ENCODE data around the gene NEK11.

The NEK11 gene

GRCh38 chr3:131141770-131142169 is 115.1 kb downstream of the NEK11 start:
- DNase-seq, result no peak

GRCh38 chr3:131142580-131142979 is 115.9 kb downstream of the NEK11 start:
- no peak for DNase-seq

DNA sequence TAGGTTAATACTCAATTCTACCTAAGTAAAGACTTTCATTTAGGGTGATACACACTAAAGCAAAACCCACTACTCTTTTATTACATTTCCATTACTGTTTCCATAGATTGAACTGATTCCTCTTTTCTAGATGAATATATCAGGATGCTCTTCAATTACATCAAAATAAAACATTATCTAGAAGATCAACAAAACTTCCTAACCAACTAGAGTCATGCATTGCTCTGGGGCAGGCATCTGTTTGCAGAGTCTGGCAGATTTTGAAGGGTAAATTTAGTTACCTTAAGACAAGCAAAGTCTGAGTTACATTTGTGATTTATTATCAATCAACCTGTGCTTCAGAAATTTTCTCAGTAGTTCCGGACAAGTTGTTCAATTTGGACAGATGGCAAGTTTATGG is 117.1 kb downstream of the NEK11 start:
- no peak for DNase-seq

- DNase-seq, result no peak
Observed at GRCh38 chr3:131147534-131147933, 120.9 kb downstream of the NEK11 start.

DNA sequence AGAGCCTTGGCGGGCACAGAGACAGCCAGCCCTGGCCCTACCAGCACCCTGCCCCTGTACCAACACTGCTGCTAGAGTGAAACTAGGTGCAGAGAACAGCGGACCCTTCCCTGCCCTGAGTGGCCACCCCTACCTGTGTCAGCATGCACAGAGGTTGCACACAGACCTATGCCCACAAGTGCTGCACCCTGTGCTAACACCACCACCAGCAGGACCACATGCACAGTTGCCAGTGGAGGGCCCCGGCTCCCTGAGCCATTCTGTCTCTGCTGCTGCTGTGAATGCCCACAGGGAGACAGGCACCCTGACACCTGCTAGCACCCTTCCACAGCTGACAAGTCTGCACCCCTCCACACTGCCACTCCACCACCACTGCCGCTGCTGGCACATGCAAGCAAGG is 131.8 kb downstream of the NEK11 start:
- no peak for DNase-seq

GRCh38 chr3:131162516-131162915 is 135.8 kb downstream of the NEK11 start:
- no peak for DNase-seq

DNA sequence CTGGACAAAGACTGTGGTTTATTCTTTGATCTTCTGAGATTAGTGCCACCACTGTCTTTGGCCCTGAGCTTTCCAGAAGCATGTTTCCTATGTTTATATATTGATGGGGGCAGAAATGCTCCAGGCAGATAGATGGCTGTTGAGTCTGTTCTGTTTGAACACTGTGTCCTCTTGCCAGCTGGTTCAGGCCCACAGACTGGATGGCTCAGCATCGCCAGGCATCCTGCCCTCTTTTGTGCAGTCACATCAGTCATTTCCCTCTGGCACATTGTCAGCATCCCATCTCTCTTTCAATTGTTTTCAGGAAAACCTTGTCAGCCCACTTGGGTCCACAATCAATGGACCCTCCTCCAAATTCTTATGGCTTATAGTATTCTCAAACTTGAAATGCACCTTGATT is 141.2 kb downstream of the NEK11 start:
- DNase-seq, result no peak

- DNase-seq, result no peak
Observed at GRCh38 chr3:131169331-131169730, 142.7 kb downstream of the NEK11 start.

DNA sequence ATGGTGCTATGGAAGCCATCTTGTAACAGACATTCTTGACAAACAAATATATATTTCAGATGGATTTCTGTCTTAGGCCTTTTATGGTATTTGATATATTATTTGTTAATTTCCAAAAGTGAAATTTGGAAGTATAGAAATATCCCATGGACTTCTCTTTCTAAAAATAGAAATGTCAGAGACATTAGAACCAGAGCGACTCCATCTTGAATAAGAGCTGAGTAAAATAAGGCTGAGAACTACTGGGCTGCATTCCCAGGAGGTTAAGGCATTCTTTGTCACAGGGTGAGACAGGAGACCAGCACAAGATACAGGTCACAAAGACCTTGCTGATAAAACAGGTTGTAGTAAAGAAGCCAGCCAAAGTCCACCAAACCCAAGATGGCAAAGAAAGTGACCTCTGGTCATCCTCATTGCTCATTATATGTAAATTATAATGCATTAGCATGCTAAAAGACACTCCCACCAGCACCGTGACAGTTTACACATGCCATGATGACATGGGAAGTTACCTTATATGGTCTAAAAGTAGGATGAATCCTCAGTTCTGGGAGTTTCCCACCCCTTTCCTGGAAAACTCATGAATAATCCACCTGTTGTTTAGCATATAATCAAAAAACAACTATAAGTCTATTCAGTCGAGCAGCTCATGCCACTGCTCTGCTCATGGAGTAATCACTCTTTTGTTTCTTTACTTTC is 146.0 kb downstream of the NEK11 start:
- DNase-seq, result no peak

- no peak for DNase-seq
Observed at GRCh38 chr3:131174752-131175151, 148.1 kb downstream of the NEK11 start.

DNA sequence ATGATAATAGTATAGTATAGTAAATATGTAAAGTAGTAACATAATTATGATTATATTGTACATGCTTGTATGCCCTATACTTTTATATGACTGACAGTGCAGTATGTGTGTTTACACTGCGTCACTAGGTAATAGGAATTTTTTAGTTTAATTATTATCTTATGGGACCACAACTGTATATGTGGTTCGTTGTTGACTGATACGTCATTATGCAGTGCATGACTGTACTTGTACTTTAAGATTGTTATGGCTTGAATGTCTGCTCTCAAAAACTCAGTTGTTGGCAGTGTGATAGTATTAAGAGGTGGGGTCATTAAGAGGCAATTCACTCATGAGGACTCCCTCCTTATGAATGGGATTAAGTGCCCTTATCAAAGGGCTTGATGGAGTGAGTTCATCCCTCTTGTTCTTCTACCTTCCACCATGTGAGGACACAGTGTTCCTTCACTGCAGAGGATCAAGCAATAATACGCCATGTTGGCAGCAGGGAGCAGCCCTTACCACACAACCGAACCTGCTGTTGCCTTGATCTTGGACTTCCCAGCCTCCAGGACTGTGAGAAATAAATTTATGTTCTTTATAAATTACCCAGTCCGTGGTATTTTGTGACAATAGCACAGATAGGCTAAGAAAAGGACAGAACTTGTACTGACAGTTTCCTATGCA is 152.2 kb downstream of the NEK11 start:
- DNase-seq, result no peak

- no peak for DNase-seq
Observed at GRCh38 chr3:131192701-131193100, 166.0 kb downstream of the NEK11 start.

DNA sequence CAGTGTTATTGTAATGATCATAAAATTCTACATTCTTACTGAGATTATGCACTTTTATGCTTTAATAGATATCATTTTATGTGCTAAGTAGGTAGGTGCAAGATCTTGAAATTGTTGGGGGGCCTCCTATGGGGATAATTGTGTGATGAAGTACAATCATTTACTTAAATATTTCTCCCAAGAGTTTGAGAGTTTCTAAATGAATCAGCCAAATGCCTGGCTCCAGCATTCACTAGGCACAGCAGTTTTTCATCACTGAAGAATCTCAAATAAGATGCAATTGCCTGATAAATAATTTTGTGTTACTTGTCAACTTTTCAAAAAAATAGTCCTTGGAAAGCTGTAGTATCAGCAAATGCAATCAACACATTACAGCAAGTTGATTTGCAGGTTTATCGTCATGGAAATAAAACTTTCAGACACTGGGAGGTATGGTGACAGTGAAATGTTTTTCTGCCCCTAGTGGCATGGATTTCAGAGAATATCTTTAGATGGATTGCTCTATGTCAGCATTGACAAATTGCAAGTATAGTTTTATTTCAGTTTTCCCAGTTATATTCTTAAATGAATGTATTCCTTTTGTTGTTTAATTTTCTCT is 167.1 kb downstream of the NEK11 start:
- DNase-seq, result no peak

DNA sequence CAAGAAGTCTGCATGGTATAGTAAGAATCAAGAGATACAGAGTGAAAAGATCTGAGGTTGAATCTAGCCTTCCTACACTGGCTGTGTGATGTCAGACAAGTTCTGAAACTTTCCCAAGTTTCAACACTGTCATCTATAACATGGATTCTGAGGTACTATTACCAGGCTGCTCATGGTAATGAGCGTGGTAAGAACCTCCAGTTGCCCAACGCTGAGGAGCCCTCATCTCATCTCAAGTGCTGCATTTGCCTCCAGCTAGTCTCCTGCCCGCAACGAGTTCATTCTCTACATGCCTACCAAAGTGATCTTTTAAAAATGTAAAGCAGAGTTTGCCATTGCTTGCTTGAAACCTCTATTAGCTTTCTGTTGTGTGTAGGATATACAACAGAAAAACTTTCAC is 168.1 kb downstream of the NEK11 start:
- DNase-seq, result no peak

- no peak for DNase-seq
Observed at GRCh38 chr3:131200636-131201199, 174.0 kb downstream of the NEK11 start.

DNA sequence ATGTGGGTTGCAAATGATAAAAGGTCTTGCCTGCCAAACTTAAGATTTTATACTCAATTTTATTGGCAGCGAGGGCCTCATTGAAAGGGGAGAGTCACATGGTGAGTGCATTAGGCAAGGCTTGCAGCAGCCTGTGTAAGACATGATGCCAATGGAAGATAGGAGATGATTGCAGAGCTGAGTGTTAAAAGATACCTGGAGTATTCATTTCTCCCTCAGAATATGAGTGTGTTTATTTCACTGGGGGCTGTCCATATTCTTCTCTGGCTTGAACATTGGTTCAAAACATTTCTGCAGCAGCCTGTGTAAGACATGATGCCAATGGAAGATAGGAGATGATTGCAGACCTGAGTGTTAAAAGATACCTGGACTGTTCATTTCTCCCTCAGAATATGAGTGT is 189.7 kb downstream of the NEK11 start:
- DNase-seq, result no peak

- DNase-seq, result no peak
Observed at GRCh38 chr3:131216801-131217200, 190.1 kb downstream of the NEK11 start.

DNA sequence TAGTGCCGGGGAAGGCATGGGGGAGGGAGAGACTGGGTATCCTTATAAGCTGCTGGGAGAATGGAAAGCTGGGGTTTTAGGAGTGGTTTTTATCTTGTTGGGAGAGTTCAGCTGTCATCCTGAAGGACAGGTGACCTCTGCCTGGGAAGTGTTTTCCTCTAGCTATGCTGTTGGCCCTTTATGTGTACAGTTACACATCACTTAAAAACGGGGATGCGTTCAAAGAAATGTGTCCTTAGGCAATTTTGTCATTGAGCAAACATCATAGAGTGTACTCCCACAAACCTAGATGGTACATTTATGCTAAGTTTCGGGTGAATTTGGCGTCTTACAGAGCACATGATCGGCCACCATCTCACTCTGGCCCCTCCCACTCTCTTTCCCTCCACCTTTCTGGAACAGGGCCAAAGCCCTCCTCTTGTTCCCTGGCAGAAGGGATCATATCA is 190.6 kb downstream of the NEK11 start:
- no peak for DNase-seq

- no peak for DNase-seq
Observed at GRCh38 chr3:131218196-131218595, 191.5 kb downstream of the NEK11 start.

GRCh38 chr3:131221731-131222130 is 195.1 kb downstream of the NEK11 start:
- DNase-seq, result no peak

GRCh38 chr3:131222599-131222998 is 195.9 kb downstream of the NEK11 start:
- no peak for DNase-seq

- DNase-seq, result peak; percentile 8
Observed at GRCh38 chr3:131223373-131224289, 197.0 kb downstream of the NEK11 start.
